Transverse colon (tissue), 4 donors: ENCODE measurements around the gene ZNF544. TPM values are rescaled to one million over a fixed set of nuclear protein-coding genes. Genes with fewer than 3 reads are reported as not detected.

Source experiments
- DNase-seq: peaks from one replicate; pipeline ENCODE4 v3.0.0-alpha.2; 2019
- H3K27ac ChIP-seq, 4 donors: fragments of 200-600 bp; sonication (generic); 2 replicates each; pipeline ENCODE4 v1.5.1; 2016 to 2018; ENCODE audit warnings: inconsistent platforms in 4 of 4
- H3K27me3 ChIP-seq: fragments of 200-600 bp; sonication (generic); 2 replicates; pipeline ENCODE4 v1.5.1; 2017; ENCODE audit warnings: inconsistent platforms
- H3K36me3 ChIP-seq, 4 donors: fragments of 200-600 bp; sonication (generic); 2 replicates each; pipeline ENCODE4 v1.5.1; 2017 to 2019; ENCODE audit warnings: inconsistent platforms in 4 of 4
- H3K4me1 ChIP-seq, 4 donors: fragments of 200-600 bp; sonication (generic); 2 replicates each; pipeline ENCODE4 v1.5.1; 2017 to 2020; ENCODE audit warnings: inconsistent platforms in 4 of 4
- H3K4me3 ChIP-seq, 4 donors: fragments of 200-600 bp; sonication (generic); 1 replicate in 1 of 4; 2 replicates in 3 of 4; pipeline versions ENCODE4 v1.5.1 to v1.6.1; 2017 to 2019; ENCODE audit warnings: inconsistent platforms in 4 of 4
- H3K9me3 ChIP-seq, 2 donors: fragments of 200-600 bp; sonication (generic); 2 replicates each; pipeline ENCODE4 v1.5.1; 2017 to 2019; ENCODE audit warnings: inconsistent platforms in 2 of 2
- CTCF ChIP-seq, 5 experiments: fragments of 200-600 bp in 3 of 5; fragments of 450-650 bp in 2 of 5; sonication (generic) in 3 of 5; IDR thresholded peaks; 1 replicate in 2 of 5; 2 replicates in 3 of 5; pipeline ENCODE4 v1.5.1; 2016 to 2017; ENCODE audit warnings: antibody characterized with exemption in 5 of 5, inconsistent platforms in 3 of 5, mild to moderate bottlenecking in 2 of 5, moderate library complexity in 1 of 5
- EP300 ChIP-seq: sonication (generic); formaldehyde crosslinking; IDR thresholded peaks from one replicate; pipeline ENCODE4 v1.6.1; 2017; ENCODE audit warnings: antibody characterized with exemption, low read depth
- POLR2A ChIP-seq: fragments of 450-650 bp; IDR thresholded peaks from one replicate; pipeline ENCODE4 v1.6.1; 2016; ENCODE audit warnings: antibody characterized with exemption, mild to moderate bottlenecking, moderate library complexity
- POLR2AphosphoS5 ChIP-seq, 3 donors: sonication (generic); formaldehyde crosslinking; IDR thresholded peaks; one replicate each; pipeline ENCODE4 v1.6.1; 2016; ENCODE audit warnings: antibody characterized with exemption in 3 of 3
- WGBS, 2 donors: methylation state at CpG; one replicate each; pipeline ENCODE4 v1.1.5; 2018; ENCODE audit warnings: low coverage in 1 of 2; 5-methylcytosine and 5-hydroxymethylcytosine counted together
- in situ Hi-C, 4 donors: fragments of 200-750 bp; cut with MboI; loops; one replicate each; pipeline versions ENCODE4 v1.15.0 to v1.15.1; 2017; ENCODE audit warnings: low sequenced_read_pairs in 3 of 4, low pct_ligation_motif_present in 1 of 4, low pct_unique_long_range_greater_than_20kb in 1 of 4
- intact Hi-C: fragments of 100-400 bp; cut with DNase I; formaldehyde crosslinking; loops from one replicate; pipeline ENCODE4 v1.15.1; 2023; ENCODE audit warnings: low total_unique reads
- total RNA-seq, 4 donors: library from RNA; depleted of rRNA; stranded (reverse); fragments of >200 nt; gene quantifications; one replicate each; pipeline ENCODE4 v1.1.0, GENCODE V29; 2016

ZNF544 gene
- total RNA-seq, 4 donors from 2014 or later: 8.6 to 62.3 (median 25.1) TPM

- intact Hi-C loops: no loop called here
- Histone ChIP-seq H3K27ac (no peak overlapping the region), H3K9me3 (peaks cover 99 to 100% of the 10 kb centered on the region in 2 donors), H3K27me3 (no peaks in the 10 kb centered on the region), H3K36me3 (peaks cover 15 to 90% (median 51%) of the 10 kb centered on the region in 4 donors), H3K4me1 (no peaks in the 10 kb centered on the region), H3K4me3 (no peak overlapping the region)
- WGBS, 2 donors: 59 to 62% methylated on average over 4 to 46 of the region's 49 CpGs
- in situ Hi-C loops: no loop called here
- TF ChIP-seq POLR2AphosphoS5 (IDR thresholded peaks at IDR 0.05) (no peak), EP300 (no peak), CTCF (IDR thresholded peaks at IDR 0.05) (no peak), POLR2A (no peak)
- no peak for DNase-seq
Measured at GRCh38 chr19:58203814-58204475, 24.8 kb upstream of the ZNF544 start.

- Histone ChIP-seq H3K27ac (no peak overlapping the region), H3K4me3 (no peak overlapping the region), H3K36me3 (peaks cover 15 to 90% (median 53%) of the 10 kb centered on the region in 4 donors), H3K27me3 (no peaks in the 10 kb centered on the region), H3K4me1 (no peaks in the 10 kb centered on the region), H3K9me3 (peaks cover 99 to 100% of the 10 kb centered on the region in 2 donors)
- no peak for TF ChIP-seq EP300
- no peak for TF ChIP-seq POLR2AphosphoS5 (IDR thresholded peaks at IDR 0.05)
- TF ChIP-seq POLR2A: no peak
- TF ChIP-seq CTCF (IDR thresholded peaks at IDR 0.05): no peak
- DNase-seq: no peak
- WGBS, 2 donors: 70 to 90% methylated on average over 13 to 15 of the region's 15 CpGs
- in situ Hi-C loops: no loop called here
- intact Hi-C loops: no loop called here
Measured at GRCh38 chr19:58204566-58204965, 24.1 kb upstream of the ZNF544 start.

GRCh38 chr19:58209577-58209976, 19.1 kb upstream of the ZNF544 start:
- H3K27me3 ChIP-seq: no peaks in the 10 kb centered on the region
- H3K36me3 ChIP-seq: peaks cover 21 to 91% (median 62%) of the 10 kb centered on the region in 4 donors
- no peaks in the 10 kb centered on the region for H3K4me1 ChIP-seq
- no peak overlapping the region for H3K27ac ChIP-seq
- TF ChIP-seq CTCF (IDR thresholded peaks at IDR 0.05) (no peak), POLR2A (no peak), EP300 (no peak), POLR2AphosphoS5 (IDR thresholded peaks at IDR 0.05) (no peak)
- no peak for DNase-seq
- intact Hi-C loops (no loop called here), in situ Hi-C loops (no loop called here)
- H3K4me3 ChIP-seq: no peak overlapping the region
- peaks cover 100% of the 10 kb centered on the region in 2 donors for H3K9me3 ChIP-seq
- WGBS, 2 donors: 97% methylated on average over 8 of the region's 8 CpGs; no CpG with 5 or more reads in 1 of the 2 donors

GRCh38 chr19:58212336-58213074, 16.2 kb upstream of the ZNF544 start:
- peaks cover 11 to 64% (median 43%) of the 10 kb centered on the region in 4 donors for H3K36me3 ChIP-seq
- in situ Hi-C loops: no loop called here

More at GRCh38 chr19:58212336-58213074, 16.2 kb upstream of the ZNF544 start:
- intact Hi-C loops: no loop called here
- no peak overlapping the region for H3K27ac ChIP-seq
- no peaks in the 10 kb centered on the region for H3K4me1 ChIP-seq
- no peak overlapping the region for H3K4me3 ChIP-seq
- TF ChIP-seq EP300 (no peak), POLR2AphosphoS5 (IDR thresholded peaks at IDR 0.05) (no peak)
- DNase-seq: no peak
- 95 to 100% methylated on average over 9 to 17 of the region's 17 CpGs for WGBS, 2 donors
- peaks cover 99 to 100% of the 10 kb centered on the region in 2 donors for H3K9me3 ChIP-seq
- H3K27me3 ChIP-seq: no peaks in the 10 kb centered on the region
